ENCODE results near the gene FUT2.

GRCh38 chr19:48708471-48708870 lies 12.7 kb downstream of the FUT2 start:
- TF ChIP-seq CTCF (IDR thresholded peaks at IDR 0.05; ENCODE audit: poor library complexity) = no peak
- no peak for TF ChIP-seq EZH2phosphoT487 (IDR thresholded peaks at IDR 0.05; ENCODE audit: low read depth, severe bottlenecking, unreplicated experiment)
